CD4-positive, CD25-positive, alpha-beta regulatory T cell (primary cell): ENCODE data around the gene DDIAS. TPM values are rescaled to one million over a fixed set of nuclear protein-coding genes. Genes with fewer than 3 reads are reported as not detected.

ENCODE experiments used
- polyA plus RNA-seq, 4 donors: library from polyadenylated mRNA; unstranded; fragments of 300-500 nt; fragmentation: Illumina TruSeq; gene quantifications; one replicate each; pipeline ENCODE4 v1.2.3, GENCODE V29; 2021
- total RNA-seq: library from RNA; stranded (reverse); gene quantifications from one replicate; pipeline ENCODE4 v1.2.3, GENCODE V29; 2022

The DDIAS gene
- total and polyA plus RNA-seq, 5 donors from 2014 or later = 0.86 to 2.8 (median 1.5) TPM

Other genes starting within 250 kb of the DDIAS start
- not detected for gene FAM181B, start 167.9 kb upstream of the DDIAS start, total RNA-seq
- not detected for gene FAM181B, start 167.9 kb upstream of the DDIAS start, polyA plus RNA-seq
- gene PRCP, start 1.3 kb upstream of the DDIAS start, total RNA-seq = 19.7 TPM
- 10 to 100 TPM; 27.4 to 41.9 (median 32.8) TPM for gene PRCP, start 1.3 kb upstream of the DDIAS start, polyA plus RNA-seq
- gene RAB30, start 170.2 kb downstream of the DDIAS start, total RNA-seq = 66.3 TPM
- gene RAB30, start 170.2 kb downstream of the DDIAS start, polyA plus RNA-seq = 10 to 100 TPM; 13.3 to 27.4 (median 21.4) TPM